Effector memory CD4-positive, alpha-beta T cell (primary cell): Measurements from ENCODE around the gene MYPN.

ENCODE experiments used
- DNase-seq, 3 donors: peaks; one replicate each; pipeline ENCODE4 v3.0.0-alpha.2; 2020
- H3K27ac ChIP-seq: 2 replicates; pipeline ENCODE4 v1.7.0; 2013; ENCODE audit warnings: mild to moderate bottlenecking, low read length, moderate library complexity; ENCODE audit not compliant: insufficient read depth, poor library complexity, severe bottlenecking
- H3K27me3 ChIP-seq: replicated peaks from 2 replicates; pipeline ENCODE4 v1.7.0; 2013; ENCODE audit warnings: mild to moderate bottlenecking, low read length; ENCODE audit not compliant: insufficient read depth, control insufficient read depth, poor library complexity, severe bottlenecking
- H3K36me3 ChIP-seq: 2 replicates; pipeline ENCODE4 v1.7.0; 2013; ENCODE audit warnings: mild to moderate bottlenecking, low read length, moderate library complexity; ENCODE audit not compliant: control insufficient read depth, insufficient read depth
- H3K4me1 ChIP-seq: 2 replicates; pipeline ENCODE4 v1.7.0; 2013; ENCODE audit warnings: low read length, mild to moderate bottlenecking; ENCODE audit not compliant: control insufficient read depth, insufficient read depth, poor library complexity, severe bottlenecking
- H3K4me3 ChIP-seq: 2 replicates; pipeline ENCODE4 v1.7.0; 2013; ENCODE audit warnings: low read length, low read depth, mild to moderate bottlenecking; ENCODE audit not compliant: insufficient read depth, poor library complexity, severe bottlenecking
- H3K9me3 ChIP-seq: 2 replicates; pipeline ENCODE4 v1.7.0; 2013; ENCODE audit warnings: mild to moderate bottlenecking, low read length, moderate library complexity; ENCODE audit not compliant: control insufficient read depth

Gene MYPN

DNA sequence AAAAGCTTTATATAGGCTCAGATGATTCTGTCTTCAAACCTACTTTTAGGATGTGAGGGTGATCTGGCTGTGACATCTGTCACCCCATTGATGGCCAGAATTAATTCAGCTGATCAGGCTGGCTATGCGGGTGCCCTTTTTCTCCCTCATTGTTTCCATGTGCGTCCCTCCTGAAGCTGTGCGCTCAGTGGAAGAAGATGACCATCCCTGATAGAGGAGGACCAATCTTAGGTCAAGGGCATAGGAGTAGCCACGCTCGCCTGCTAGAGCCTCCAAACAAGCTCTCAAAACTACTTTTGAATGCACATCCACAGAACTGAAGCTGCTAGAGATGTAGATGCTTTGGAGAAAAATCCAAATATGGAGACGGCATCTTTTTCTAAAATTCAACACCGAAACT, 48.7 kb downstream of the MYPN start:
- Histone ChIP-seq H3K4me3 (no peak overlapping the region), H3K9me3 (no peaks in the 10 kb centered on the region), H3K4me1 (no peaks in the 10 kb centered on the region), H3K36me3 (no peaks in the 10 kb centered on the region), H3K27ac (no peak overlapping the region), H3K27me3 (no peaks in the 10 kb centered on the region)
- no peak for DNase-seq

DNA sequence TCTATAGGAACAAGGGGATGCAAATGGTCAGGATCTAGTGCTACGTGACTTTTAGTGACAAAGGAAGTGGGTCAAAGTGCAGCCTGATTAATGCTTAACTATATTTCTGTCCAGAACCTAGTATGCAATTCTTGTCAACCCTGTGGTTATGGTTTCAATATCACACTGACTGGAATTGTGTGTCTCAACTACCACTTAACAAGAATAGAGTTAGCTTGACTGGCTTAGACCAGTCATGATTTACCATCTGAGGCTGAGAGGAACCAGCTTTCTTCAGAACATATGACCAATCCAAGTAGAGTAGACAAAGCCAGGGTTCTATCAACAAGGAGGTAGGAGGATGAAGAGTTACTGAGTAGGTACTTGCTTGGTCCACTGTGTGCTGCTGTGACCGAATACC, 54.4 kb downstream of the MYPN start:
- no peaks in the 10 kb centered on the region for H3K36me3 ChIP-seq
- H3K27me3 ChIP-seq: no peaks in the 10 kb centered on the region
- H3K4me1 ChIP-seq: no peaks in the 10 kb centered on the region
- no peak overlapping the region for H3K4me3 ChIP-seq
- no peak overlapping the region for H3K27ac ChIP-seq
- DNase-seq: no peak
- H3K9me3 ChIP-seq: no peaks in the 10 kb centered on the region

DNA sequence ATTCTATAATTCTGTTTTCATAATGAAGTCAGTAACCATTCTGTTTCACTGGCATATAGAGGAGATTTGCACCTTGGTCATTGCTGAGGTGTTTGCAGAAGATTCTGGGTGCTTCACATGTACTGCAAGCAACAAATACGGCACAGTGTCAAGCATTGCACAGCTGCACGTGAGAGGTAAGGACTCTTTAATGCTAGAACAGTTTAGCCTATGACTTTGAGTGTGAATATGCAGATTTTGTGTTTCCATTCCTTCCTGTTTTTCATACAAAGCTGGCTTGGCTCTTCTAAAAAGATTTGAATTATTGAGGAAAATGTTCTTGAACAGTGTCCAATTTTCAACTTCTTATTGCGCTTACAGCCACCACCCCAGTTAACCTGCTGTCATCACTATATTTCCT, 56.4 kb downstream of the MYPN start:
- H3K36me3 ChIP-seq: no peaks in the 10 kb centered on the region
- no peaks in the 10 kb centered on the region for H3K9me3 ChIP-seq
- H3K27me3 ChIP-seq: no peaks in the 10 kb centered on the region
- H3K4me3 ChIP-seq: no peak overlapping the region
- DNase-seq: no peak
- H3K4me1 ChIP-seq: no peaks in the 10 kb centered on the region
- H3K27ac ChIP-seq: no peak overlapping the region

DNA sequence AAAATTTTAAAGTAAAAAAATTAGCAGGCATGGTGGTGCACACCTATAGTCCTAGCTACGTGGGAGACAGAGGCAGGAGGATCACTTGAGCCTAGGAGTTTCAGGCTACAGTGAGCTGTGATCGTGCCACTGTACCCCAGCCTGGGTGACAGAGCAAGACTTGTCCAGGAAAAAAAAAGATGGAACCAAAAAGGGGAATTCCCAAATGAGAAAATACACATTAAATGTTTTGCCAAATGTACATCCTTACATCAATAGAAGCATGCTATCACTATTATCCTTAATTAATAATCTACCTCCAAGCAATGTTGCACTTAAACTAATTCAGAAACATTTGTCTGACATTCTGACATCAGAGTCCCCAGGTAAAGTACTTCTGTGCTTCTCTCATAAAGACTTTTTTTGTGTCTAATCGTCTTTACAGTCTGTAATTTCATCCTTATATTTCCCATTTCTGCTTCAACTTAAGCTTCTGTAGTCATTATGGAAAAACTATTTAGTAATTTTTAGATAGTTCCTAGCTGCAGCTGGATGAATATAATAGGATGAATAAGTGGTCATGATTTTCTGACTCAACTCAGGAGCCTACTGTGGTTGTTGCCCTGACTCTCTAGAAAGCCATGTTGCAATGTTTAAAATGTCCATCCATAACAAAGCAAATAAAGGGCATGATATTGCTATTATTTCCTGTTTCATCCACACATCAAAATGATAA, 57.7 kb downstream of the MYPN start:
- no peaks in the 10 kb centered on the region for H3K36me3 ChIP-seq
- H3K4me3 ChIP-seq: no peak overlapping the region
- no peak overlapping the region for H3K27ac ChIP-seq
- H3K27me3 ChIP-seq: no peaks in the 10 kb centered on the region
- H3K4me1 ChIP-seq: no peaks in the 10 kb centered on the region
- DNase-seq: no peak
- H3K9me3 ChIP-seq: no peaks in the 10 kb centered on the region

DNA sequence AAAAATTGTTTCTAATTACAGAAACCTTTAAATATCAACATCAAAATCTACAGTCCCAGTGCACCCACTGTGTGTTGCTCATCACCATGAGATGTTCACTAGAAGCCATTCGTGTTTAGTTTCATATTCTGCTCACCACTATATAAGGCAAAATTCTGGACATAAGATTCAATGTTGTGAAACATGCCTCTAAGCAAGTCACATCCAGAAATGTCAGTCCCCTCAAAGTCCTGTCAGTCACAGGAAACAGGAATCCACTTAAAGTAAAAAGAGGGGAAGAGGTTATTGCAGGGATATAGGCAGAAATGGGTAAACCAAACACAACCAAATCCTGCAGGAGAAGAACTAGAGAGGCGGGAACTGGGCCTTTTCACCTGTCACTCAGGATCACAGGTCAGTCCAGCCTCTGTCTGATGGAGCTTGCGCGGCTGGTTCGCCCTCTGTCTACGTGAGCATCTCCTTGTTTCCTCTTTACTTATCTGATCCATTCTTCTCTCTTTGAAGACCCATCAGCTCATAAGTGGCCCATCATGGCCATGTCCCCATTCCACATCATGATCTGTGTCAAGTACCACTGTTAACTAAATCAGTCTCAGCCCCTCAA, 58.4 kb downstream of the MYPN start:
- Histone ChIP-seq H3K4me3 (no peak overlapping the region), H3K27ac (no peak overlapping the region), H3K9me3 (no peaks in the 10 kb centered on the region), H3K27me3 (no peaks in the 10 kb centered on the region), H3K36me3 (no peaks in the 10 kb centered on the region), H3K4me1 (no peaks in the 10 kb centered on the region)
- no peak for DNase-seq

DNA sequence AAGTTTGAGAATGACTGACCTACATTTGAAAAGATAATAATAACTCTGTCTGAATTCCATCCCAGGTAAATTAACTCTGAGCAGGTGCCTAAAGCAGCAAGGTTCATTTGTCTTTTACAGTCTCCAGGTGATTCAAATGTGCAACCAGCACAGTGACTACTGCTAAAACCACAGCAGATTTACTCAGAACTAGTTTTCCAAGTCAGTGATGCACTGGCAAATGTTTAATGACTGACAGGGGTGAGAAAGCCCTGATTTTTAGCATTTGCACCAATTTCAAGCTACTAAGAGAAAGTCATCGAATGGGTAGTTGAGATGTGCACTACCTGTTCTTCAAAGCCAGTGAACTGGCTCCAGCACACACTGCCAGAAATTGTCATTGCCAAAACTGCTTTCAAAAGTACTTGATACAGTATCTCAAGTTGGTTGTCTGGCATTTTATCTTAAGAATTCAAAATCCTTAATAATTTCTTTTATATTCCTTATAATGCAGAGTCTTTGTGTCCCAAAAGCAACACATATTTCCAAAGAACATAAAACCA, 62.3 kb downstream of the MYPN start:
- DNase-seq: no peak
- H3K9me3 ChIP-seq: no peaks in the 10 kb centered on the region

DNA sequence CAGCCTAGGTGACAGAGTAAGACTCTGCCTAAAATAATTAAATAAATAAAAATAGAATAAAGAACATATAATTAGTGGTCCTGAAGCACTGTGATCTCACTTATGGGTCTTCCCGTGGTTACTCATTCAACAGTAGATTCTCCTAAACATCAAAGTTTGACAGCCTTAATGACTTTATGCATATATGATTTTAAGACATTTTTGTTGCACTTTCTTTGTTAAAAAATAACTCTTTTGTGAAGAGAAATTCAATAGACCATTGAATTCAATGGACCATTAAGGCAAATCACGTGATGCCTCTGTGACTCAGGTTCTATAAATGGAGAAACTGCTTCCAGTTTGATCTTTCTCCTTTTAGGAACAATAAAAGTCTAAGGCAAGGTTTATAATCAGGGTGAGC, 63.0 kb downstream of the MYPN start:
- Histone ChIP-seq H3K9me3 (no peaks in the 10 kb centered on the region), H3K4me1 (no peaks in the 10 kb centered on the region), H3K27me3 (no peaks in the 10 kb centered on the region), H3K27ac (no peak overlapping the region), H3K36me3 (no peaks in the 10 kb centered on the region), H3K4me3 (no peak overlapping the region)
- DNase-seq: no peak

More for the DNA sequence above, 62.3 kb downstream of the MYPN start:
- Histone ChIP-seq H3K4me1 (no peaks in the 10 kb centered on the region), H3K27me3 (no peaks in the 10 kb centered on the region), H3K4me3 (no peak overlapping the region), H3K27ac (no peak overlapping the region), H3K36me3 (no peaks in the 10 kb centered on the region)

DNA sequence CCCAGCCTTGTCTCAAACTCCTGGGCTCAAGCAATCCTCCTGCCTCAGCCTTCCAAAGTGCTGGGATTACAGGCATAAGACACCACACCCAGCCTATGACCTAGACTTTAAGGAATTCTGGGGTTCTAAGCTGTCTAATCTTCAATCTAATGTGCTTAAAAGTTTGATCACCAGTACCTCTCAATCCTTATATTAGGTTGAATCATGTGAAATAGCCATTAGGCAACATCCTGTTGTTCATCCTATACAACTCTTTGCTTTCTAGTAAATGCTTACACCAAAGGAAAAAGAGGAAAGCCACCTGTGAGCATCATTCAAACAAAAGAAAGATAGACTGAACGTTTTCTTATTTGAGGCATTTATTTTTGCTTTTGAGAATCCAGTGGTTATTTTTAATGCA, 66.7 kb downstream of the MYPN start:
- DNase-seq: no peak
- Histone ChIP-seq H3K9me3 (no peaks in the 10 kb centered on the region), H3K4me1 (no peaks in the 10 kb centered on the region), H3K27ac (no peak overlapping the region), H3K4me3 (no peak overlapping the region), H3K36me3 (no peaks in the 10 kb centered on the region), H3K27me3 (no peaks in the 10 kb centered on the region)

DNA sequence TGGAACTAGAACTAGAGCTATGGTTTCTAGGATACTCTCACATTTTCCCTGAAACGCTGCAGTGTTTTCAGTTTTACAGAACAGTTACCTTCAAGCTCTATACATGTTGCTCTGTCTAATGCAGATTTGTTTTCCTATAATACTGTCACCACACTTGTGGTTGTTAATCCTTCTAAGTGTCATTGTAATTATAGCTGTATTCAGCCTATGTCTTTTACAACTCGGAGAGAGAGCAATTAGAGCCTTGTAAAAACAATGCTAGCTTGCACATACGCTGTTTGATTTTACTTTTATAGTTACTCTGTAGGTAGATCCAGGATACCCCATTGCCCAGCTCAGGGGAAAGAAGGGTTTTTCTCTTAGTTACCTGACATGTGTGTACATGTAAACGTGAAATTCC, 67.5 kb downstream of the MYPN start:
- H3K27ac ChIP-seq: no peak overlapping the region
- no peaks in the 10 kb centered on the region for H3K9me3 ChIP-seq
- H3K4me3 ChIP-seq: no peak overlapping the region
- no peaks in the 10 kb centered on the region for H3K27me3 ChIP-seq
- no peak for DNase-seq
- H3K36me3 ChIP-seq: no peaks in the 10 kb centered on the region
- no peaks in the 10 kb centered on the region for H3K4me1 ChIP-seq

DNA sequence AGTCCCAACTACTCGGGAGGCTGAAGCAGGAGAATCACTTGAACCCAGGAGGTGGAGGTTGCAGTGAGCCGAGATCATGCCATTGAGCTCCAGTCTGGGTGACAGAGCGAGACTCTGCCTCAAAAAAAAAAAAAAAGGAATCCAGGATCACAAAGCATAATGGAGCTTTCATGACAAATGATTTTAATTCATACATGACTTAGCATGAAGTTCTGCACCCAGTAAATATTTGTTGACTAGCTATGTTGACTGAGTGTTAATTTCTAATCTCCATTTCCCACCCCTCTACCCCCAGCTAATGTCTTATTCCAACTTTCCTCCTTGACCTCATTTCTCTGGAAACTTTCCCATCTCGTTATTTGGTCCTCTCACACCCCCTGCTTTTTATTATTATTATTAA, 69.3 kb downstream of the MYPN start:
- no peaks in the 10 kb centered on the region for H3K36me3 ChIP-seq
- no peaks in the 10 kb centered on the region for H3K4me1 ChIP-seq
- H3K27ac ChIP-seq: no peak overlapping the region
- H3K27me3 ChIP-seq: no peaks in the 10 kb centered on the region
- no peak for DNase-seq
- H3K4me3 ChIP-seq: no peak overlapping the region
- H3K9me3 ChIP-seq: no peaks in the 10 kb centered on the region
